NCI-H2029 (cell line): ENCODE measurements around the gene CHURC1.

ENCODE experiments used
- DNase-seq: peaks from one replicate; lab custom pipeline; 2025; lab: John Stamatoyannopoulos, UW

Gene CHURC1

GRCh38 chr14:64914237-64915028, at the start of gene CHURC1:
TSS of gene CHURC1 (plus strand) at chr14:64914455. CDS start at chr14:64914496, 41 bp downstream.
- DNase-seq: peak; percentile 91

- no peak for DNase-seq
These were observed 49.1 kb upstream of the CHURC1 start for GRCh38 chr14:64865109-64865508.

GRCh38 chr14:64865992-64866391, 48.3 kb upstream of the CHURC1 start:
- DNase-seq: no peak

GRCh38 chr14:64867182-64867581, 47.1 kb upstream of the CHURC1 start:
- DNase-seq: no peak

- no peak for DNase-seq
These were observed 45.9 kb upstream of the CHURC1 start for GRCh38 chr14:64868379-64868778.

GRCh38 chr14:64868841-64869240, 45.4 kb upstream of the CHURC1 start:
- DNase-seq: no peak

- no peak for DNase-seq
These were observed 44.1 kb upstream of the CHURC1 start for GRCh38 chr14:64870160-64870559.

GRCh38 chr14:64871344-64871743, 42.9 kb upstream of the CHURC1 start:
- DNase-seq: no peak

- no peak for DNase-seq
These were observed 40.6 kb upstream of the CHURC1 start for GRCh38 chr14:64873506-64874219.

- DNase-seq: no peak
These were observed 38.9 kb upstream of the CHURC1 start for GRCh38 chr14:64875350-64875749.

GRCh38 chr14:64877846-64878245, 36.4 kb upstream of the CHURC1 start:
- no peak for DNase-seq

GRCh38 chr14:64878837-64879634, 35.2 kb upstream of the CHURC1 start:
- DNase-seq: peak; percentile 26

GRCh38 chr14:64879635-64880220, 34.5 kb upstream of the CHURC1 start, which contains the start of gene SPTB:
TSS of gene SPTB (minus strand) at chr14:64879907. CDS start at chr14:64823094, 56,813 bp downstream.
- DNase-seq: peak; percentile 68

GRCh38 chr14:64880221-64881121, 33.8 kb upstream of the CHURC1 start:
- no peak for DNase-seq

- DNase-seq: no peak
These were observed 28.7 kb upstream of the CHURC1 start for GRCh38 chr14:64885559-64885958.

- no peak for DNase-seq
These were observed 24.9 kb upstream of the CHURC1 start for GRCh38 chr14:64889352-64889751.

- no peak for DNase-seq
These were observed 22.9 kb upstream of the CHURC1 start for GRCh38 chr14:64891173-64891838.

GRCh38 chr14:64891839-64892375, 22.3 kb upstream of the CHURC1 start:
- peak; percentile 30 for DNase-seq

- no peak for DNase-seq
These were observed 14.3 kb upstream of the CHURC1 start for GRCh38 chr14:64899958-64900357.

GRCh38 chr14:64906022-64906421, 8.2 kb upstream of the CHURC1 start:
- no peak for DNase-seq
